ENCODE data around the gene TPBG.

DNA sequence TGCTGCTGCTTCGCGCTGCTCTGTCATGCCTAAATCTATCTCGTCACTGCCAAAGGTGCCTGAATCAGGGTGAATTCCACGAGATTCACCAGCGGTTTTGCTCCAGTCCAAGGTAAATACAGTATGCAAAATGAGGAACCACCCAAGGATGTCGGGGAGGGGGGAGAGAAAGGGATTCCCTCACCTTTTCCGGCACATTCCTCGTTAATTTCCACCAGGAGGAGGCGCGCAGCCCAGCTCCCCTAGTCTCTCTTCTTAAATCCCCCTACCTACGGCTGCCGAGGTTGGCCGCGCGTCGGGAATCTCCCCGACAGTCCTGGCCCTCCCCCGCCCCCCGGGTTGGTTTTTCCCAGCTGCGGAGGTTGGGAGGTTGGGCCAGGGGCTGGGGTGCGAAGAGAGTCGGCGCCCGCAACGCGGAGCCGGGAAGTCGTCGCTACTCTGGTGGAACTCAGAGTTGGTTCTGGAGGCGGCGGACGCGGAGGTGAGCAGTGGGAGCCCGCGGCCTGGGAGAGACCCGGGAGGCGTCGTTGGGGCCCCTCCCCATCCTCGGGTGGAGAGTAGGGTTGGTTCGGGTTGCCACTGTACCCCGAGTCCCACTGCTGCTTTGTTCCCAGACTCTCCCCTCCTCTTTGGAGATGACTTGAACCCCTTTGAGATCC lies at the start of gene TPBG:
- peak; percentile 41 for TF ChIP-seq EP300 (IDR thresholded peaks at IDR 0.05; ENCODE audit: borderline replicate concordance)
- no peak; the same call in 1 of the 2 replicates for TF ChIP-seq RAD21 (IDR thresholded peaks at IDR 0.05; ENCODE audit: low read depth)
- TF ChIP-seq, protein P1, sequence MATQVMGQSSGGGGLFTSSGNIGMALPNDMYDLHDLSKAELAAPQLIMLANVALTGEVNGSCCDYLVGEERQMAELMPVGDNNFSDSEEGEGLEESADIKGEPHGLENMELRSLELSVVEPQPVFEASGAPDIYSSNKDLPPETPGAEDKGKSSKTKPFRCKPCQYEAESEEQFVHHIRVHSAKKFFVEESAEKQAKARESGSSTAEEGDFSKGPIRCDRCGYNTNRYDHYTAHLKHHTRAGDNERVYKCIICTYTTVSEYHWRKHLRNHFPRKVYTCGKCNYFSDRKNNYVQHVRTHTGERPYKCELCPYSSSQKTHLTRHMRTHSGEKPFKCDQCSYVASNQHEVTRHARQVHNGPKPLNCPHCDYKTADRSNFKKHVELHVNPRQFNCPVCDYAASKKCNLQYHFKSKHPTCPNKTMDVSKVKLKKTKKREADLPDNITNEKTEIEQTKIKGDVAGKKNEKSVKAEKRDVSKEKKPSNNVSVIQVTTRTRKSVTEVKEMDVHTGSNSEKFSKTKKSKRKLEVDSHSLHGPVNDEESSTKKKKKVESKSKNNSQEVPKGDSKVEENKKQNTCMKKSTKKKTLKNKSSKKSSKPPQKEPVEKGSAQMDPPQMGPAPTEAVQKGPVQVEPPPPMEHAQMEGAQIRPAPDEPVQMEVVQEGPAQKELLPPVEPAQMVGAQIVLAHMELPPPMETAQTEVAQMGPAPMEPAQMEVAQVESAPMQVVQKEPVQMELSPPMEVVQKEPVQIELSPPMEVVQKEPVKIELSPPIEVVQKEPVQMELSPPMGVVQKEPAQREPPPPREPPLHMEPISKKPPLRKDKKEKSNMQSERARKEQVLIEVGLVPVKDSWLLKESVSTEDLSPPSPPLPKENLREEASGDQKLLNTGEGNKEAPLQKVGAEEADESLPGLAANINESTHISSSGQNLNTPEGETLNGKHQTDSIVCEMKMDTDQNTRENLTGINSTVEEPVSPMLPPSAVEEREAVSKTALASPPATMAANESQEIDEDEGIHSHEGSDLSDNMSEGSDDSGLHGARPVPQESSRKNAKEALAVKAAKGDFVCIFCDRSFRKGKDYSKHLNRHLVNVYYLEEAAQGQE (IDR thresholded peaks at IDR 0.05; ENCODE audit: low read depth) = no peak
- TF ChIP-seq YY1 (IDR thresholded peaks at IDR 0.05; ENCODE audit: low read depth) = no peak
- peak; percentile 43; the same call in 1 of the 2 replicates for TF ChIP-seq TEAD4 (IDR thresholded peaks at IDR 0.05)
- no peak; the same call in 1 of the 2 replicates for TF ChIP-seq FOXM1 (IDR thresholded peaks at IDR 0.05; ENCODE audit: borderline replicate concordance, low read depth)
- TF ChIP-seq NFIC (IDR thresholded peaks at IDR 0.05) = no peak
- TF ChIP-seq, protein P2, sequence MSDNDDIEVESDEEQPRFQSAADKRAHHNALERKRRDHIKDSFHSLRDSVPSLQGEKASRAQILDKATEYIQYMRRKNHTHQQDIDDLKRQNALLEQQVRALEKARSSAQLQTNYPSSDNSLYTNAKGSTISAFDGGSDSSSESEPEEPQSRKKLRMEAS (IDR thresholded peaks at IDR 0.05) = peak; percentile 58
- no peak for TF ChIP-seq CREB1 (IDR thresholded peaks at IDR 0.05; ENCODE audit: low read depth)
